K562 (cell line): ENCODE results near the gene ODAM.

Experiments
- ADNP ChIP-seq: fragments of 200-800 bp; sonication (Bioruptor generic); IDR thresholded peaks from 2 replicates; pipeline ENCODE4 v1.6.1; 2016; ENCODE audit warnings: missing genetic modification characterization, missing compliant biosample characterization
- ATF6 ChIP-seq: sonication (generic); formaldehyde crosslinking; IDR thresholded peaks from 2 replicates; pipeline ENCODE4 v1.4.0; 2020; ENCODE audit warnings: mild to moderate bottlenecking, missing genetic modification reagents
- CTCF ChIP-seq, 3 experiments: IDR thresholded peaks in 2 of 3; conservative IDR thresholded peaks in 1 of 3; 2 replicates each; pipeline ENCODE4 v1.5.1; 2011 to 2012; ENCODE audit warnings: low read length in 3 of 3, mild to moderate bottlenecking in 3 of 3, control low read depth in 2 of 3, improper control_type of control experiment in 1 of 3, inconsistent platforms in 1 of 3, low read depth in 1 of 3, mixed read lengths in 1 of 3, moderate library complexity in 1 of 3; ENCODE audit not compliant: insufficient read depth in 2 of 3
- EP300 ChIP-seq: IDR thresholded peaks from 2 replicates; pipeline ENCODE4 v1.6.1; 2012; ENCODE audit warnings: low read length, improper control_type of control experiment
- ETS1 ChIP-seq: conservative IDR thresholded peaks from 2 replicates; pipeline ENCODE4 v1.6.1; 2011; ENCODE audit warnings: low read depth, mild to moderate bottlenecking, low read length; ENCODE audit not compliant: control insufficient read depth
- HNRNPK ChIP-seq: fragments of 200-400 bp; formaldehyde crosslinking; IDR thresholded peaks from one replicate; pipeline ENCODE4 v1.6.1; 2018; ENCODE audit warnings: mild to moderate bottlenecking, low read depth, low read length; ENCODE audit not compliant: poor library complexity, severe bottlenecking
- MAFK ChIP-seq: IDR thresholded peaks from 2 replicates; pipeline ENCODE4 v1.6.1; 2011; ENCODE audit warnings: low read length, improper control_type of control experiment
- NCOR1 ChIP-seq: fragments of 450-650 bp; IDR thresholded peaks from 2 replicates; pipeline ENCODE4 v1.6.1; 2016; ENCODE audit warnings: mild to moderate bottlenecking, moderate library complexity
- PHF8 ChIP-seq: fragments of 200-600 bp; sonication (generic); IDR thresholded peaks from 2 replicates; pipeline ENCODE4 v1.6.1; 2012; ENCODE audit warnings: mixed run types, mild to moderate bottlenecking, inconsistent platforms, low read length, moderate library complexity, borderline replicate concordance
- SIN3B ChIP-seq: fragments of 450-650 bp; IDR thresholded peaks from 2 replicates; pipeline ENCODE4 v1.6.1; 2017; ENCODE audit warnings: low read depth, mild to moderate bottlenecking, moderate library complexity
- TAF1 ChIP-seq: IDR thresholded peaks from 2 replicates; pipeline ENCODE4 v1.6.1; 2011; ENCODE audit warnings: mild to moderate bottlenecking, low read length, moderate library complexity; ENCODE audit not compliant: insufficient read depth, control insufficient read depth, severe bottlenecking; ENCODE audit errors: extremely low read depth
- ZNF263 ChIP-seq: sonication (generic); formaldehyde crosslinking; IDR thresholded peaks from 2 replicates; pipeline ENCODE4 v1.8.0; 2022; ENCODE audit warnings: mild to moderate bottlenecking, missing genetic modification reagents, borderline replicate concordance
- ZNF639 ChIP-seq, 2 experiments: fragments of 200-800 bp in 1 of 2; sonication (Bioruptor generic) in 1 of 2; sonication (generic) in 1 of 2; formaldehyde crosslinking in 1 of 2; IDR thresholded peaks in 1 of 2; conservative IDR thresholded peaks in 1 of 2; 2 replicates each; pipeline versions ENCODE4 v1.5.0 to v1.6.1; 2016 to 2020; ENCODE audit warnings: missing compliant biosample characterization in 1 of 2, missing genetic modification characterization in 1 of 2, missing genetic modification reagents in 1 of 2

- TF ChIP-seq TAF1 (no peak), ZNF639 (CRISPR knock-in tag; conservative IDR thresholded peaks at IDR 0.05 in 1 of 2, IDR thresholded peaks at IDR 0.05 in 1 of 2) (no peak), MAFK (no peak), SIN3B (no peak), CTCF (IDR thresholded peaks at IDR 0.05 in 2 of 3, conservative IDR thresholded peaks at IDR 0.05 in 1 of 3; ENCODE audit: insufficient read depth in 2 of 3, low read depth in 1 of 3, low read length in 3 of 3) (no peak), ZNF263 (CRISPR knock-in tag) (no peak), EP300 (no peak), PHF8 (no peak), ETS1 (no peak), NCOR1 (no peak), ATF6 (no peak), HNRNPK (no peak), ADNP (tag) (no peak)
These were observed 30.3 kb downstream of the ODAM start, which contains the start of gene FDCSP for GRCh38 chr4:70225824-70226223.
